ENCODE results near the gene UBE3C.
"Not testable (repeated sequence)": the region's sequence is repeated elsewhere in the genome, so short reads cannot be mapped to it uniquely, and the experiment has no call there.

- not testable (repeated sequence) for TF ChIP-seq CTCF, POLR2A (IDR thresholded peaks at IDR 0.05)
Observed at GRCh38 chr7:157130849-157131248, 7.9 kb upstream of the UBE3C start.

Data from lower leg skin (tissue), 3 donors.